ENCODE results near the gene RPLP2. TPM values are rescaled to one million over a fixed set of nuclear protein-coding genes. Genes with fewer than 3 reads are reported as not detected.

The RPLP2 gene
- total and polyA plus RNA-seq, 2 donors (not counting 1 experiment from before 2014, with no cell fraction given) = 525 to 3,947 TPM

- peak overlapping the region; percentile 95 for H3K4me3 Mint-ChIP-seq
- Histone ChIP-seq H3K4me3 (ENCODE audit: control extremely low read depth in 1 of 5, extremely low read depth in 1 of 5, insufficient read depth in 1 of 5, low read depth in 2 of 5, low read length in 4 of 5) (peak overlapping the region; percentile 16 to 95 (median 93)), H3K9me3 (ENCODE audit: control extremely low read depth in 1 of 3, control insufficient read depth in 2 of 3, insufficient read depth in 1 of 3, low read length in 2 of 3) (no peaks in the 10 kb centered on the region), H3K4me2 (replicated peaks; ENCODE audit: low read depth, low read length, poor library complexity, severe bottlenecking) (peak overlapping the region; percentile 99), H4K20me1 (ENCODE audit: control insufficient read depth, insufficient read depth, low read length, poor library complexity, severe bottlenecking) (peaks cover 65% of the 10 kb centered on the region), H3K9ac (ENCODE audit: low read length) (peak overlapping the region; percentile 89), H3K36me3 (replicated peaks in 1 of 2; ENCODE audit: control extremely low read depth in 1 of 2, control insufficient read depth in 1 of 2, extremely low read depth in 1 of 2, insufficient read depth in 2 of 2, low read length in 1 of 2) (peaks cover 0 to 14% of the 10 kb centered on the region in 2 experiments), H2AFZ (ENCODE audit: insufficient read depth, low read depth, low read length, poor library complexity, severe bottlenecking) (peak overlapping the region; percentile 87), H3K4me1 (ENCODE audit: control insufficient read depth in 2 of 2, insufficient read depth in 2 of 2, low read length in 2 of 2) (peaks cover 17 to 35% of the 10 kb centered on the region in 2 donors), H3K27me3 (replicated peaks in 1 of 4; ENCODE audit: control extremely low read depth in 1 of 4, control insufficient read depth in 3 of 4, insufficient read depth in 4 of 4, low read length in 3 of 4) (no peaks in the 10 kb centered on the region), H3K27ac (ENCODE audit: low read length in 2 of 2) (peak overlapping the region; percentile 83 to 93), H3K79me2 (ENCODE audit: control insufficient read depth, insufficient read depth, low read length) (peaks cover 52% of the 10 kb centered on the region)
- DNase-seq = peak; percentile 88
- TF ChIP-seq CTCF (IDR thresholded peaks at IDR 0.05) (no peak), EZH2 (IDR thresholded peaks at IDR 0.05; ENCODE audit: borderline replicate concordance, insufficient read depth, low read depth, low read length, poor library complexity, severe bottlenecking) (no peak)
- H3K27me3 Mint-ChIP-seq = no peaks in the 10 kb centered on the region
- no peaks in the 10 kb centered on the region for H3K9me3 Mint-ChIP-seq (ENCODE audit: insufficient read depth)
- peak overlapping the region; percentile 92 for H3K27ac Mint-ChIP-seq
- intact Hi-C loops (cut with micrococcal nuclease) = loop anchor here (2.0 to 10.0 kb wide), 5 partner anchors 69 to 589 kb away; partner anchors contain the start of genes BET1L, HRAS, LRRC56 and PTDSS2
- ChIA-PET CTCF (interaction anchor here (1.2 to 1.8 kb wide), 4 partner anchors 10 to 70 kb away, joined by 3 to 5 read pairs (median 4); partner anchors contain the start of gene PNPLA2), POLR2A (interaction anchor here (0.5 to 1.7 kb wide), 12 partner anchors 9 to 427 kb away, joined by 3 to 13 read pairs (median 4); partner anchors contain the start of genes CD151 and LRRC56)
- 4% methylated on average over 11 of the region's 26 CpGs for WGBS (ENCODE audit: insufficient coverage)
- H3K4me1 Mint-ChIP-seq = peaks cover 20% of the 10 kb centered on the region
- ATAC-seq (ENCODE audit: low read depth) = peak; percentile 49
These were observed 13.9 kb upstream of the RPLP2 start for GRCh38 chr11:795634-796564.
